Muscle layer of duodenum (tissue), 2 donors: ENCODE measurements around the gene TMEM178B.
"Not testable (repeated sequence)": the region's sequence is repeated elsewhere in the genome, so short reads cannot be mapped to it uniquely, and the experiment has no call there.

Experiments used
- H3K27ac ChIP-seq: one replicate; pipeline ENCODE4 v1.7.0; 2013; ENCODE audit warnings: mild to moderate bottlenecking, low read length
- H3K27me3 ChIP-seq: one replicate; pipeline ENCODE4 v1.7.0; 2013; ENCODE audit warnings: low read depth, mild to moderate bottlenecking, control low read depth, low read length
- H3K36me3 ChIP-seq, 2 donors: one replicate each; pipeline ENCODE4 v1.7.0; 2013; ENCODE audit warnings: low read length in 2 of 2, control low read depth in 1 of 2, mild to moderate bottlenecking in 1 of 2; ENCODE audit not compliant: insufficient read depth in 2 of 2, control insufficient read depth in 1 of 2
- H3K4me1 ChIP-seq, 2 donors: one replicate each; pipeline ENCODE4 v1.7.0; 2013; ENCODE audit warnings: low read length in 2 of 2, mild to moderate bottlenecking in 2 of 2, control low read depth in 1 of 2, moderate library complexity in 1 of 2; ENCODE audit not compliant: insufficient read depth in 2 of 2, control insufficient read depth in 1 of 2
- H3K4me3 ChIP-seq, 2 donors: one replicate each; pipeline ENCODE4 v1.7.0; 2013; ENCODE audit warnings: low read length in 2 of 2, low read depth in 1 of 2, mild to moderate bottlenecking in 1 of 2
- H3K9me3 ChIP-seq, 2 donors: one replicate each; pipeline ENCODE4 v1.7.0; 2013; ENCODE audit warnings: low read length in 2 of 2, control low read depth in 1 of 2, mild to moderate bottlenecking in 1 of 2; ENCODE audit not compliant: control insufficient read depth in 1 of 2
- donor health status: healthy.

The TMEM178B gene

DNA sequence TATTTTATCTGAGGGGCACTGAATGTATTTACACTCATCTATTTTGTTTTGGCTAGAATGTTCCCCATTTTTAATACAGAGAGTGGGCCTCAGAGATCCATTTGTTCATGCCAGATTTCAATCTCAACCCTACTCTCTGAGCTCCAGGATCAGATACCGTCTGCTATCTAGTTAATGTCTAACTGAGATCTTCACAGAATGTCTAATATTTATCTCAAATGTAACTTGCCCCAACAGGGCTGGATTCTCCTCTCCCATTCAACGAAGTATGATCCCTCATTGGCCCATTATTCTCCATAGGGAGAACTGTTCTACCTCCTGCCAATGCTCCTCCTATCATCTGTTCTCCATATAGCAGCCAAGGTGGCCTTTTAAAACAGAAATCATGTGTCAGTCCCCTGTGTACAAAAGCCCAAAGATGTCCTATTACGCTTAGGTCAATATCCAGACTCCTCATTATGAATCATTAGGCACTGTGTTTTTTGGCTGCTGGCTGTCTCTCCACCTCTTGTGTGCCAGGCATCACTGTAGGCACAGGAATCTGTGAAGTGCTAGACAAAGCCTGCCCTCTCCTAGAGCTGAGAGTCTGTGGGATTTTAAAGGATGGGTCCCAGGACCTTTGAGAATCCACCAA, 308.0 kb downstream of the TMEM178B start:
- Histone ChIP-seq H3K9me3 (no peaks in the 10 kb centered on the region), H3K27ac (no peak overlapping the region), H3K4me1 (no peaks in the 10 kb centered on the region), H3K36me3 (no peaks in the 10 kb centered on the region), H3K27me3 (no peaks in the 10 kb centered on the region), H3K4me3 (no peak overlapping the region)

DNA sequence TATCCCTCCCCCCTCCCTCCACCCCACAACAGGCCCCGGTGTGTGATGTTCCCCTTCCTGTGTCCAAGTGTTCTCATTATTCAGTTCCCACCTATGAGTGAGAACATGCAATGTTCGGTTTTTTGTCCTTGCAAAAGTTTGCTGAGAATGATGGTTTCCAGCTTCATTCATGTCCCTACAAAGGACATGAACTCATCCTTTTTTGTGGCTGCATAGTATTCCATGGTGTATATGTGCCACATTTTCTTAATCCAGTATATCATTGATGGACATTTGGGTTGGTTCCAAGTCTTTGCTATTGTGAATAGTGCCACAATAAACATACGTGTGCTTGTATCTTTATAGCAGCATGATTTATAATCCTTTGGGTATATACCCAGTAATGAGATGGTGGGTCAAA, 309.5 kb downstream of the TMEM178B start:
- not testable (repeated sequence) for H3K9me3 ChIP-seq, H3K27ac ChIP-seq, H3K4me1 ChIP-seq, H3K27me3 ChIP-seq, H3K36me3 ChIP-seq, H3K4me3 ChIP-seq

DNA sequence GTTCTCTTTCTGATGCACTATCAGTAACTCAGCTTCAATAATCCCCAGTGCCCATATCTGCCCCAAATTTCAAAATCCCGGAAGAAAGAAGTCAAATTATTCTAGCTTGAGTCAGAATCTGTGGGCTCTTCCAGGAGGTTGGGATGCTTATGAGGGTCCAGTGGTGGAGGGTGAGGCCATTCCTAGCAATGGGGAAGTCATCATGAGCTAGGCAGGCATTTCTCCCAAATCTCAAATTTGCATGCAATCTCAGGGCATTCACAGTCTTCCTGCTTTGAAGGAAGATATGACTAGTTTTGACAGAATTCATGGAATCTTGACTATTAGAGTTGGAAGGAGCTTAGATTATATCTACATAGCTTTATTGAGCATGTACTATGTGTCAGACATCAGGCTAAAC, 313.0 kb downstream of the TMEM178B start:
- H3K27me3 ChIP-seq, result no peaks in the 10 kb centered on the region
- H3K27ac ChIP-seq, result no peak overlapping the region
- no peaks in the 10 kb centered on the region for H3K36me3 ChIP-seq
- H3K9me3 ChIP-seq, result no peaks in the 10 kb centered on the region
- no peaks in the 10 kb centered on the region for H3K4me1 ChIP-seq
- H3K4me3 ChIP-seq, result no peak overlapping the region

DNA sequence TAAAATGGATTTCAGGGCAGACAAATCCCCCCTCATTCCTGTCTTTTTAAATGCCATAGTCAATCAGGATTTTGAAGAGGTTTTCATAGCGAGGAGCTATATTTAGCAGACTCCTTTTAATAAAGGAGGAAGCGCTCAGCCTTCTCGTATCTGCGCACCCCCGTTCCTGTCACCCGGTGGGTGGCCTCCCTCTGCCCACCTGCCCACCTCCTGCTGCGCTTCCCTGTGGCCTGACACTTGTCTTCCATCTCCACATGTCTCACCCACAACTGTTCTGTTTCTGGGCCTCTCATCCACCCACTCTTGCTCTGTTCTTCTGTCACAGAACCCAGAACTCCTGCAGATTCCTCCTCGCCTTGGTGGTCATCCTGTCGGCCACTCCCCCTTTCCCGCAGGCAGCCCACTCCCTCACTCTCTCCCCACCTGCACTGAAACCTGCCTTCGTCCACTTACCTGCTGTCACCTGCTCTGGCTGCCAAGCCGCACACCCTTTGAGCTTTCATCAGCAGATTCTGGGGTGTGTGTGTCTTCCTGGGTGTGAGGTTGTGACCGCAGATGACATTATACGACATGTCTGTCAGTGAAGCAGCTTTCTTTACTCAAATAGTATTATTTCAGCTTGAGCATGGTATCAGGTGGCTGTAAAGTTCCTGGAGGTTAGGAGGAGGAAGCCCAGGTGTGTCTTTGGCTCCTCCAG, 313.8 kb downstream of the TMEM178B start:
- no peaks in the 10 kb centered on the region for H3K4me1 ChIP-seq
- no peaks in the 10 kb centered on the region for H3K9me3 ChIP-seq
- H3K27me3 ChIP-seq, result no peaks in the 10 kb centered on the region
- H3K27ac ChIP-seq, result no peak overlapping the region
- no peaks in the 10 kb centered on the region for H3K36me3 ChIP-seq
- no peak overlapping the region for H3K4me3 ChIP-seq

DNA sequence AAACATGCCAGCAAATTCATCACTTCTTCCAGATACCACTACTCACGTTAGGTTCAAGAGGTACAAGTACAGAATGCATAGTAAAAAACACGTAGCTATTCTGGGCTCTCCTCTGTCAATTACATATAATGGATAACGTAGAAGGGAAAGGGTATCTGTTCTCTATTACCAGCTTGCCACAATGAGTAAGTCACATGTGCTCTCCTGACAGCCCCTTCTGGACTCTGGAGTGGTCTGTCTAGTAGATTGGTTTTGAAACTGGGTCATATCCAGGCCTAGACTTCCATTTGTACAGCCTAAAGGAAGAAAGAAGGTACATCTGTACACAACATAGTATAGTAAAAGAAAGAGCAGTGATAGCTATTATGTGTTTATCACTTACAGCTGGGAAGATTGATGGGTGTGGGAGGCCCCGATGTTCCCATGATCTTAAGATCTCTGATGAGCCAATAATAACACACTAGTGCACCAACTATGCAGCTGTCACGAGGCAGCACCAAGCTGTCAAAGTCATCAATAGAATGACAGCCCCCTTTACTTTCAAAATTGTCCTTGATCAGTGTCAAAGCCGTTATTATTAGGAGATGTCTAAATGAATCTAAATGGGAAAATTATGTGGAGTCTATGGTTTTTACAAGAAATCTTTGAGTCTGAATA, 315.4 kb downstream of the TMEM178B start:
- Histone ChIP-seq H3K4me1 (no peaks in the 10 kb centered on the region), H3K27ac (no peak overlapping the region), H3K9me3 (no peaks in the 10 kb centered on the region), H3K27me3 (no peaks in the 10 kb centered on the region), H3K4me3 (no peak overlapping the region), H3K36me3 (no peaks in the 10 kb centered on the region)

DNA sequence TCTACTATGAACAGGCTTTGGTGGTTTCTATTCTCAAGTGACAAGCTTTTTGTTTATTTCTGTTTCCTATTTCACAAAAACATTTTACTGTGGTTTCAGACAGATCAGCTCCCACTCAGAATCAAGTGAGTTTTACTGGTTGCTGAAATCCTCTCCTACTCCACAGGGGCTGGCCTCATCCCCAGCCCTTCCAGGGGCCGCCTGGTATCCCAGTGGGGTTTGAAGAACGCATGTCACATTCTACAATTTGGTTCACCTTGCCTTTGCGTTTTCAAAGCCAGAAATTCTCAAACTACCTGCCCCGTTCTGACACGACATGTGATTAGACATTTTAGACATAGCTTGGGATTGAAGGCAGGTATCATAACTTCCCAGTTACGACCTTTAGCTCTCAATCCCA, 316.5 kb downstream of the TMEM178B start:
- no peak overlapping the region for H3K27ac ChIP-seq
- H3K4me1 ChIP-seq, result no peaks in the 10 kb centered on the region
- H3K36me3 ChIP-seq, result no peaks in the 10 kb centered on the region
- no peaks in the 10 kb centered on the region for H3K27me3 ChIP-seq
- no peaks in the 10 kb centered on the region for H3K9me3 ChIP-seq
- H3K4me3 ChIP-seq, result no peak overlapping the region

DNA sequence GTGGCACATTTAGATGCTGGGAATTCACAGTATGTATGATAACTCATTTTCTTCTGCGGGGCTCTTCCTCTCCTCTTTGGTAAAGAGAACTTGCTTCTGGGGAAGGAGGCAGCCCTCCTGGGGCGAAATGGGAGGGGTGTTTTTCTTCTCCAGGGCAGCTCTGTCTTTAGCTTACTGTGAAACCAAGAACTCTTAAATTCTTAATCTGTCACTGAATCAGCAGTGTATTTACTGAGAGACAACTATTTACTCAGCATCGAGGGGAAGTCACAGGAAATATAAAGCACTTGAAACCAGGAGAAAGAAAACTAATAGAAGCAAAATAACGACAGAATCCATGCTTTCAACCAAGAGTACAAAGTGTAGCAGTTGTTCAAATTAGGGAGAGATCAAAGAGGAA, 319.2 kb downstream of the TMEM178B start:
- Histone ChIP-seq H3K36me3 (no peaks in the 10 kb centered on the region), H3K27ac (no peak overlapping the region), H3K4me1 (no peaks in the 10 kb centered on the region), H3K4me3 (no peak overlapping the region), H3K27me3 (no peaks in the 10 kb centered on the region), H3K9me3 (no peaks in the 10 kb centered on the region)

DNA sequence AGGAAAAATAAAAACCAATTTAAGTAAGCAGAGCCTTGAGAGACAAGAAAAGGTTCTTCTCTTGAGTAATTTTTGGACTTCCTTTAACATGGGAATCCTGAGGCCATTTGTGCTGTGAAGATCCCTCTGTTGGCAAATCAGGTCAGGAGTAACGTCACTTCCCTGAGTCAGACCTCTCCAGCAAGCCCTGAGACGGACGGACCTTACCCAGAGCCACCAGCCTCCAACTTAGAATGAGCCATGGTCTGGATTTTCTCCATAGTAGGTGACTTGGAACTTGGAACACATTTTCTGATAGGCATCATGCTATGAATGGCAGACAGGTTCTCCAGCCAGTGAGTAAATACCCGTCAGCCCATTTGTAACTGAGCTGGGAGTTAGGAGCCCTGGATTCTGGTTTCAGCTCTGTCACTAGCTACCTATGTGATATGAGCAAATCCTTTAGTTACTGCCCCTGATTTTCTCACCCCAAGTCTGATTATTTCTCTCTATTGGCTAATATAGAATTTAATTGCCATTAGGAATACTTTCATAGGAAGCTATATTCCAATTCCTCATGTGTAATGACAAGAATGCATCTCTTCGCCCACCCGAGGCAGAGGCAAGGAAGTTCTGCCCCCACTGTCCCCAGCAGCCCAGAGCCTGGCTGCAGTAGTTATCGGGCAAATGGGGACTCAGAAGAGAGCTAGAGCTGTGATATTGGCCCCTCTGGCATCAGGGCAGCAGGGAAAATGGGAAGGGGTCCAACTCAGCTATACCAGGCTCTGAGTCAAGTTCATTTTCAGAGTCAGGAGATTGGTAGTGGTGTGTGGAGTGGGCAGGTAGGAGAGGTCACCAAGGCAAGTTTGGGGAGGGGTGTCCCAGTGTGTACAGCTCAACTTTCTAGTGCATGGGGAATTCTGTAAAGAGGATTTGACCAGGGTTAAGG, 323.6 kb downstream of the TMEM178B start:
- H3K27ac ChIP-seq, result no peak overlapping the region
- no peaks in the 10 kb centered on the region for H3K4me1 ChIP-seq
- no peaks in the 10 kb centered on the region for H3K27me3 ChIP-seq
- H3K36me3 ChIP-seq, result no peaks in the 10 kb centered on the region
- H3K9me3 ChIP-seq, result no peaks in the 10 kb centered on the region
- no peak overlapping the region for H3K4me3 ChIP-seq

DNA sequence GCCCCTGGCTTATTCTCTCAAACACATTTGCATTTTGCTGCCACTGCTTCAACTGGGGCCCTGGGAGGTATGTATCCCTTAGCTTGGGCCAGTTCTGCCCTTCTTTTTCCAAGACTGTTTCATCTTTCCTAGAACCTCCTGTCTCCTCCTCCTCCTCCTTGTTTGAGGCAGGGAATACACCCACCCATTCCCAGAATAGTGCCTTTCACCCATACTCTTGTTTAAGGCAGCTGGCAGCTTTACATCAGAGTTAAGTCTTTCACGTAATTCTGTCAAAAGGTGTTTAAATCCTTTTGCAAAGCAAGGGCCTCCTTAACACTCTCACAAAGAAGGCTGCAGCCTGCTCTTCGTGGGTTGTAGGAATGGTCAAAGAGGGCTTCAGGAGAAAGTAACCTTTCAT, 326.5 kb downstream of the TMEM178B start:
- Histone ChIP-seq H3K27ac (no peak overlapping the region), H3K27me3 (no peaks in the 10 kb centered on the region), H3K4me3 (no peak overlapping the region), H3K36me3 (no peaks in the 10 kb centered on the region), H3K9me3 (no peaks in the 10 kb centered on the region), H3K4me1 (no peaks in the 10 kb centered on the region)

DNA sequence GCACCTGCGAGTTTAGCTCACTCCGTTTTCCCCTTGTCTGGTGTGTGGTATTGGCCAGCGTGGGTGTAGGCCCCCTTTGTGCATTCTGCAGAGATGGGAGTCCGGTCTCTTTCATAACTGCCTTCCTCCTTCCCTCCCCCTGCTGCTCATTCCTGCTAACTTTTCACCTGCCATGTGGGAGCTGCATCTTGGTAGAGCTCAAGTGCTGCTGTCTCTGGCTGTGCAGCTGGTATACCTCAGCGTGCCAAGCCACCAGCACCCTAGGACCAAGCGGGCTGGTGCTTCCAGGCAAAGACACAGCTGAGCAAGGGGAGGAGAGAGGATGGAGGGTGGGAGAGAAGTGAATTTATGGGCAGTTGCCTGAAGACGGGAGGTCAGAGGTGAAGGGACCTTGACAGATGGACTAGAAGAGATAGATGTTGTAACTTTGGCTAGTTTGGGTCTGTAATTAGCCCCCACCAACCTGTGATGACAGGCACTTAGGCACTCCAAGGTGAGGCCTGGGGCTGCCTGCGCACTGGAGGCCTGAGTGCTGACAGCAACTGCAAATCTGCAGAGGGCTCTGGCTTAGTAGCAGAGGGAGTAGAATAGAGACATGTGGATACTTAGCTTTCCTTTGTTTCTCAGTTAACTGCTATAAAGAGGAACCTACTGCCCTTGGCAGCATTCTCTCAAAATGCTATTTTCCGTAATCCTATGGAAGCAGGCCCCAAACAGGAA, 328.6 kb downstream of the TMEM178B start:
- no peak overlapping the region for H3K4me3 ChIP-seq
- no peaks in the 10 kb centered on the region for H3K27me3 ChIP-seq
- H3K4me1 ChIP-seq, result no peaks in the 10 kb centered on the region
- H3K36me3 ChIP-seq, result no peaks in the 10 kb centered on the region
- no peaks in the 10 kb centered on the region for H3K9me3 ChIP-seq
- H3K27ac ChIP-seq, result no peak overlapping the region

DNA sequence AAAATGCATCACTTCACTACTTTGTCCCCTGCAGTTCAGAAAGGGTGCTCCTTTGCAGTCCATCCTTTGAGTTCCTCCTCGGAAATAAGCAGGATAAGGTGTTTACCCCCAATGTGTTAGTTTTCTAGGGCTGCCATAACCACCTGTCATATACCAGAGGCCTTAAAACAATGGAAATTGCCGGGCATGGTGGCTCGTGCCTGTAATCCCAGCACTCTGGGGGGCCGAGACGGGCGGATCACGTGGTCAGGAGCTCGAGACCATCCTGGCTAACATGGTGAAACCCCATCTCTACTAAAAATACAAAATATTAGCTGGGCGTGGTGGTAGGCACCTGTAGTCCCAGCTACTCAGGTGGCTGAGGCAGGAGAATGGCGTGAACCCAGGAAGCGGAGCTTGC, 330.0 kb downstream of the TMEM178B start:
- H3K4me1 ChIP-seq, H3K36me3 ChIP-seq, H3K27me3 ChIP-seq, H3K27ac ChIP-seq, H3K9me3 ChIP-seq, H3K4me3 ChIP-seq: not testable (repeated sequence)
